BLaER1 treated with 17β-estradiol and CSF1 and Interleukin-3, amounts not matched to agents 10 nM and 100 nM (cell line): ENCODE measurements around the gene ANK3.

Experiments
- H3K27ac ChIP-seq, 11 experiments: shearing (Covaris generic); formaldehyde crosslinking; 2 replicates each; pipeline ENCODE4 v1.8.1; 2022
- H3K27me3 ChIP-seq, 11 experiments: shearing (Covaris generic); formaldehyde crosslinking; 2 replicates each; pipeline ENCODE4 v1.8.1; 2022
- H3K36me3 ChIP-seq, 11 experiments: shearing (Covaris generic); formaldehyde crosslinking; 2 replicates each; pipeline ENCODE4 v1.8.1; 2022
- H3K4me1 ChIP-seq, 10 experiments: shearing (Covaris generic); formaldehyde crosslinking; 2 replicates each; pipeline ENCODE4 v1.8.1; 2022
- H3K4me2 ChIP-seq, 11 experiments: shearing (Covaris generic); formaldehyde crosslinking; 2 replicates each; pipeline ENCODE4 v1.8.1; 2022
- H3K4me3 ChIP-seq, 10 experiments: shearing (Covaris generic); formaldehyde crosslinking; 2 replicates each; pipeline ENCODE4 v1.8.1; 2022
- H3K9ac ChIP-seq, 11 experiments: shearing (Covaris generic); formaldehyde crosslinking; 2 replicates each; pipeline ENCODE4 v1.8.1; 2022
- H3K9me3 ChIP-seq, 11 experiments: shearing (Covaris generic); formaldehyde crosslinking; replicated peaks in 1 of 11; 2 replicates each; pipeline ENCODE4 v1.8.1; 2022
- H4K20me1 ChIP-seq, 11 experiments: shearing (Covaris generic); formaldehyde crosslinking; 2 replicates each; pipeline ENCODE4 v1.8.1; 2022
- Cebpa-rat ChIP-seq, 11 experiments: shearing (Covaris generic); IDR thresholded peaks; 2 replicates each; pipeline ENCODE4 v1.8.1; 2022

ANK3 gene

GRCh38 chr10:60427148-60427547, 37.5 kb upstream of the ANK3 start:
- H3K4me3 ChIP-seq = no peak overlapping the region
- H3K9me3 ChIP-seq = no peaks in the 10 kb centered on the region
- no peak overlapping the region for H3K27ac ChIP-seq
- H4K20me1 ChIP-seq = no peaks in the 10 kb centered on the region
- H3K4me2 ChIP-seq = no peak overlapping the region
- TF ChIP-seq Cebpa-rat (IDR thresholded peaks at IDR 0.05) = no peak
- peaks cover 0 to 22% (median 2%) of the 10 kb centered on the region in 10 experiments; a peak in 6 of 20 replicates for H3K4me1 ChIP-seq
- no peaks in the 10 kb centered on the region for H3K36me3 ChIP-seq
- no peaks in the 10 kb centered on the region for H3K27me3 ChIP-seq
- no peak overlapping the region for H3K9ac ChIP-seq

DNA sequence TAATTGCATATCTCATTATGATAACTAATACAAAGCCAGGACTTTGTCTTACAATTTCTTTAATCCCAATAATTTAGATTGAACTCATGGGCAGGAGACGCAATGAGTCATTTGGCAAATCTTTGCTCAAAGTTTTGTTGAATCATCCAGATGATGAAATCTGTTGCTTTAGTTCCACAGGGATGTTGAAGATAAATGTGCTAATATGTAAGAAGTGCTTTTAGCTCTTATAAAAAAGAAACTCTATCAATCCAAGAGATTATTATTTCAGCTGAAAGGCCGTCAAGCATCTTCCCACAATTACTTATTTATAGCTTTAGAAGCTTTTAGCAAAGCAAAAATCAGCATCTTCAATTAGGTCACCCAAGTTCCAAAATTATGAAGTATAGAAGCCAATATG, 36.8 kb upstream of the ANK3 start:
- H3K9me3 ChIP-seq = no peaks in the 10 kb centered on the region
- no peaks in the 10 kb centered on the region for H3K36me3 ChIP-seq
- no peak overlapping the region for H3K9ac ChIP-seq
- H3K4me1 ChIP-seq = peaks cover 0 to 22% (median 2%) of the 10 kb centered on the region in 10 experiments; a peak in 6 of 20 replicates
- no peak overlapping the region for H3K27ac ChIP-seq
- 0 out of 22 replicates have a peak overlapping the region, but pooled peaks of 2 of the 11 experiments have one; percentile 2 to 3 for H3K4me2 ChIP-seq
- no peaks in the 10 kb centered on the region for H4K20me1 ChIP-seq
- no peak overlapping the region for H3K4me3 ChIP-seq
- no peaks in the 10 kb centered on the region for H3K27me3 ChIP-seq
- no peak for TF ChIP-seq Cebpa-rat (IDR thresholded peaks at IDR 0.05)

GRCh38 chr10:60425392-60426110, 35.9 kb upstream of the ANK3 start:
- no peak overlapping the region for H3K9ac ChIP-seq
- H3K4me3 ChIP-seq = no peak overlapping the region
- no peaks in the 10 kb centered on the region for H3K27me3 ChIP-seq
- TF ChIP-seq Cebpa-rat (IDR thresholded peaks at IDR 0.05) = no peak
- H3K9me3 ChIP-seq = no peaks in the 10 kb centered on the region
- no peak overlapping the region for H3K27ac ChIP-seq
- H3K4me1 ChIP-seq = peaks cover 0 to 19% (median 2%) of the 10 kb centered on the region in 10 experiments; a peak in 6 of 20 replicates
- H3K36me3 ChIP-seq = no peaks in the 10 kb centered on the region
- no peak overlapping the region for H3K4me2 ChIP-seq
- H4K20me1 ChIP-seq = no peaks in the 10 kb centered on the region

DNA sequence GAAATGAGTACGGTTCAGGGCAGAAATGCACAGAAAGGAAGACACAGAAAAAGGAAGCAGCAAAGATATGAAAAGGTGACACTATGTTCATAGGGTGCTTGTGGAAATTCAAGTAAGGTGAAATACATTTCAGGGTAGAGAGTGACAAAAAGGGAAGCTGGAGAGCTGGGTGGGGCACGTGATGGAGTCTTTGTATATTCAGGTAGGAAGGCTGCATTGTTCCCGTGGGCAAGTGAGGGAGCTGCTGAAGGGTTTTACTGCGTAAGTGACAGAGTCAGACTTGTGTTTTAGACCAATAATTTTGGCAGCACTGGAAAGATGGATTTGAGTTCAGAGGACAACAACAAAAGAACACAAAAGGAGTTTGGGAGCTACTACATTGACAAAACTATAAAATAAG, 35.3 kb upstream of the ANK3 start:
- Histone ChIP-seq H3K9me3 (no peaks in the 10 kb centered on the region), H3K9ac (no peak overlapping the region), H3K27me3 (no peaks in the 10 kb centered on the region), H3K27ac (no peak overlapping the region), H3K4me1 (peaks cover 0 to 17% (median 2%) of the 10 kb centered on the region in 10 experiments; a peak in 6 of 20 replicates), H4K20me1 (no peaks in the 10 kb centered on the region), H3K4me3 (no peak overlapping the region), H3K36me3 (no peaks in the 10 kb centered on the region), H3K4me2 (no peak overlapping the region)
- no peak for TF ChIP-seq Cebpa-rat (IDR thresholded peaks at IDR 0.05)

DNA sequence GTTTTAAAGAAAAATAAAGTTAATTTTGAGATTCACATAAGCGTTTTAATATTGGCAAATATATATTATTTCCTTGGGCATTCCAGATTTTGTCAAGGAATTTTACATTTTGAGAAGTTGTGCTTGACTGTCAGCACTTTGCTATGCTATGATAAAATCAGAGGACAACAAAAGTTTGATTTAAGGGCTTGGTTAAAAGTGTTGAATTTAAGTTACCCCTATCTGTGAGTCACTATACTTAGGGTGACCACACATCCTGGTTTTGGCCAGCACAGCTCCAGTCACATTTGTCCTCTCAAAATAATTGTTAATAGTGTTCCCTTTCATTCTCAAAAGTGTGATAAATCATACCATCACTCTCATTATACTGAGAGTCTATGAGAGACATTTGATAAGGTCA, 34.2 kb upstream of the ANK3 start:
- H3K9me3 ChIP-seq = no peaks in the 10 kb centered on the region
- no peak for TF ChIP-seq Cebpa-rat (IDR thresholded peaks at IDR 0.05)
- H3K9ac ChIP-seq = no peak overlapping the region
- H3K4me3 ChIP-seq = no peak overlapping the region
- no peak overlapping the region for H3K4me2 ChIP-seq
- no peaks in the 10 kb centered on the region for H3K27me3 ChIP-seq
- H4K20me1 ChIP-seq = no peaks in the 10 kb centered on the region
- H3K27ac ChIP-seq = no peak overlapping the region
- H3K36me3 ChIP-seq = no peaks in the 10 kb centered on the region
- H3K4me1 ChIP-seq = peaks cover 0 to 13% (median under 1%) of the 10 kb centered on the region in 10 experiments; a peak in 5 of 20 replicates

GRCh38 chr10:60422809-60423208, 33.1 kb upstream of the ANK3 start:
- H3K9me3 ChIP-seq = no peaks in the 10 kb centered on the region
- H3K4me2 ChIP-seq = no peak overlapping the region
- H3K4me1 ChIP-seq = peaks cover 0 to 7% (median 0%) of the 10 kb centered on the region in 10 experiments; a peak in 2 of 20 replicates

DNA sequence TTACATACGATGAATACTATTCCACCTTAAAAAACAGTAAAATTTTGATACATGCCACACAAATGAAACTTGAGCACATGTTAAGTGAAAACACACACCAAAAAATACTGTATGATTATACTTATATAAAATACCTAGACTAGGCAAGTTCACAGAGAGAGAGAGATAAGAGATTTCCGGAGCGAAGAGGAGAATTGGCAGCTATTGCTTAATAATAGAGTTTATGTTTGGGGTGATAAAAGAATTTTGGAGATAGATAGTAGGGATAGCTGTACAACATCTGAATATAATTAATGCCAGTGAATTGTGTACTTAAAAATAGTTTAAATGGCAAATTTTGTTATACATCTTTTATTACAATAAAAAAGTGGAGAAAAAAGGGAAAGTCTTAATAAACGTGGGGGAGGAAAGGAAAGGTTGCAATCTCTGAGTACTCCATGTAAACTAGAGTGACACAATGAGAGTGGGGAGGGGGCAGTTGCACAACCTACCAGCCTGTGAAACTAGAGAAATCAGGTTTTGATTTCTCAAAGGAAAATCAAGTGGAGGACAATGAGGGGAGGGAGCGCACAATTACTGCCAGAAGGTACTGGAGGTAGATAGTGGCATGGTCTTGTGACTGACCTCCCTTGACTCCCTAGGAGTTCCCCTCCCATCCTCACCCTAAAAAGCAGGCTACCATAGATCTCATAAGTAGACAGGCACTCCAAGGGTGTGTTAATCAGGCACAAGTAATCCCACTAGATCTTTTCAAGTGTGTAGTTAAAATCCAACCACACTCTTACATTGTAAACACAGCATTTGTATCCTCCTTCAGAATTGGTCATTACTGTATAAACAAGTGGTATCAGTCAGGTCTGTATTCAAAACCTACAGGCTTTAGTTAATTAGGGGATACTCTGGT, 31.6 kb upstream of the ANK3 start:
- H3K9ac ChIP-seq = no peak overlapping the region
- TF ChIP-seq Cebpa-rat (IDR thresholded peaks at IDR 0.05) = no peak
- H3K27me3 ChIP-seq = no peaks in the 10 kb centered on the region
- no peaks in the 10 kb centered on the region for H3K36me3 ChIP-seq
- H3K4me3 ChIP-seq = no peak overlapping the region
- no peak overlapping the region for H3K27ac ChIP-seq
- H3K9me3 ChIP-seq = no peaks in the 10 kb centered on the region
- peaks cover 0 to 1% (median 0%) of the 10 kb centered on the region in 10 experiments; a peak in 2 of 20 replicates for H3K4me1 ChIP-seq
- no peaks in the 10 kb centered on the region for H4K20me1 ChIP-seq
- H3K4me2 ChIP-seq = no peak overlapping the region

More at GRCh38 chr10:60422809-60423208, 33.1 kb upstream of the ANK3 start:
- Histone ChIP-seq H3K27me3 (no peaks in the 10 kb centered on the region), H3K4me3 (no peak overlapping the region), H3K27ac (no peak overlapping the region), H3K9ac (no peak overlapping the region), H4K20me1 (no peaks in the 10 kb centered on the region), H3K36me3 (no peaks in the 10 kb centered on the region)
- TF ChIP-seq Cebpa-rat (IDR thresholded peaks at IDR 0.05) = no peak

DNA sequence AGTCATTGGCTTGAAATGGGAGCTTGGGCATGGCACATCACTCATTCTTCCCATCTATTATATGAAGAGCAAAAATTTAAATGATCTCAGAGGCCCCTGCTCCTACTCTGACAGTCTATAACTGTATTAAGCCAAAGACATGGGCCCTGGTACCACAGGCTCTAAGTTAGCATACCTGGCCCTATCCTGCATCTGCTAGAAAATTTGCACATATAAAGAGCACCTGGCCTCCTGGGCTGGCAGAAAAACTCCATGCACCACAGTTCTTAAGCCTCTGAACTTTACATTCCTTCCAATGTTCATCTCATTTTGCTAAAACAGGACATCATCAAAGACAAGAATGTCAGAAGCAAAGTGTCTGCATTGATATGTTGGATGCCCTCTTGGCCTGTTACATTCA, 29.6 kb upstream of the ANK3 start:
- H3K9me3 ChIP-seq = no peaks in the 10 kb centered on the region
- no peak for TF ChIP-seq Cebpa-rat (IDR thresholded peaks at IDR 0.05)
- no peak overlapping the region for H3K4me3 ChIP-seq
- no peak overlapping the region for H3K9ac ChIP-seq
- no peaks in the 10 kb centered on the region for H3K36me3 ChIP-seq
- no peak overlapping the region for H3K27ac ChIP-seq
- H3K4me1 ChIP-seq = no peaks in the 10 kb centered on the region
- H4K20me1 ChIP-seq = no peaks in the 10 kb centered on the region
- no peaks in the 10 kb centered on the region for H3K27me3 ChIP-seq
- H3K4me2 ChIP-seq = no peak overlapping the region

GRCh38 chr10:60417901-60418300, 28.2 kb upstream of the ANK3 start:
- no peak for TF ChIP-seq Cebpa-rat (IDR thresholded peaks at IDR 0.05)
- Histone ChIP-seq H3K9ac (no peak overlapping the region), H3K27me3 (no peaks in the 10 kb centered on the region), H3K4me3 (no peak overlapping the region), H3K4me2 (no peak overlapping the region), H4K20me1 (no peaks in the 10 kb centered on the region), H3K4me1 (no peaks in the 10 kb centered on the region), H3K9me3 (no peaks in the 10 kb centered on the region), H3K36me3 (no peaks in the 10 kb centered on the region), H3K27ac (no peak overlapping the region)
